Stimulated activated naive CD8-positive, alpha-beta T cell treated with anti-CD3 and anti-CD28 coated beads, Interleukin-15, Interleukin-2, amounts not matched to agents 100 U/mL and 50 U/mL, for 24 hours (primary cell): Measurements from ENCODE around the gene TPRX1.
"Not testable (repeated sequence)": the region's sequence is repeated elsewhere in the genome, so short reads cannot be mapped to it uniquely, and the experiment has no call there.

ENCODE experiments used
- ATAC-seq: fragments of 150-1000 bp; cut with Tn5 transposase; one replicate; pipeline ENCODE4 v1.10.0; 2021
- DNase-seq: peaks from one replicate; pipeline ENCODE4 v3.0.0; 2021

Gene TPRX1

GRCh38 chr19:47801270-47801669 is 3.1 kb downstream of the TPRX1 start:
- no peak for ATAC-seq

GRCh38 chr19:47798904-47799266 is 5.5 kb downstream of the TPRX1 start:
- no peak for DNase-seq
- no peak for ATAC-seq

More at GRCh38 chr19:47801270-47801669, 3.1 kb downstream of the TPRX1 start:
- DNase-seq, result no peak

- ATAC-seq (no peak), DNase-seq (no peak)
Measured at GRCh38 chr19:47797996-47798903, 6.1 kb downstream of the TPRX1 start.

- ATAC-seq, result no peak
- no peak for DNase-seq
Measured at GRCh38 chr19:47796785-47797184, 7.6 kb downstream of the TPRX1 start.

- ATAC-seq (no peak), DNase-seq (no peak)
Measured at GRCh38 chr19:47794526-47794925, 9.8 kb downstream of the TPRX1 start.

GRCh38 chr19:47792616-47793015 is 11.7 kb downstream of the TPRX1 start:
- no peak for DNase-seq
- no peak for ATAC-seq

GRCh38 chr19:47790398-47790814 is 13.9 kb downstream of the TPRX1 start:
- ATAC-seq, result peak; percentile 66
- DNase-seq, result peak; percentile 95

- ATAC-seq, DNase-seq: not testable (repeated sequence)
Measured at GRCh38 chr19:47789811-47790210, 14.5 kb downstream of the TPRX1 start.

GRCh38 chr19:47787307-47787706 is 17.0 kb downstream of the TPRX1 start:
- DNase-seq, result not testable (repeated sequence)

GRCh38 chr19:47786566-47786965 is 17.8 kb downstream of the TPRX1 start:
- ATAC-seq (no peak), DNase-seq (no peak)

More at GRCh38 chr19:47787307-47787706, 17.0 kb downstream of the TPRX1 start:
- not testable (repeated sequence) for ATAC-seq

GRCh38 chr19:47781590-47782262 is 22.6 kb downstream of the TPRX1 start:
- ATAC-seq, result no peak
- no peak for DNase-seq

- ATAC-seq, result no peak
- no peak for DNase-seq
Measured at GRCh38 chr19:47780215-47780551, 24.2 kb downstream of the TPRX1 start.

GRCh38 chr19:47779524-47780214 is 24.7 kb downstream of the TPRX1 start:
- no peak for DNase-seq
- ATAC-seq, result no peak

GRCh38 chr19:47778954-47779351 is 25.4 kb downstream of the TPRX1 start:
- ATAC-seq (no peak), DNase-seq (peak; percentile 15)

GRCh38 chr19:47778049-47778953 is 26.1 kb downstream of the TPRX1 start, which contains the start of gene SELENOW:
Gene SELENOW (plus strand): TSS chr19:47778703. CDS start chr19:47778786, 83 bp downstream.
- ATAC-seq, result peak; percentile 96
- DNase-seq, result peak; percentile 86

GRCh38 chr19:47777245-47778048 is 26.9 kb downstream of the TPRX1 start:
- not testable (repeated sequence) for DNase-seq, ATAC-seq

GRCh38 chr19:47776568-47776967 is 27.8 kb downstream of the TPRX1 start:
- DNase-seq (no peak), ATAC-seq (no peak)

- ATAC-seq, DNase-seq: not testable (repeated sequence)
Measured at GRCh38 chr19:47771291-47771690, 33.1 kb downstream of the TPRX1 start.

- ATAC-seq (no peak), DNase-seq (no peak)
Measured at GRCh38 chr19:47769534-47769933, 34.8 kb downstream of the TPRX1 start.

- ATAC-seq, result no peak
- DNase-seq, result no peak
Measured at GRCh38 chr19:47768604-47769003, 35.7 kb downstream of the TPRX1 start.

- ATAC-seq (no peak), DNase-seq (no peak)
Measured at GRCh38 chr19:47767349-47767748, 37.0 kb downstream of the TPRX1 start.
